ENCODE data around the gene DHRS7B.

Gene DHRS7B

GRCh38 chr17:21240369-21241055 lies 113.7 kb downstream of the DHRS7B start:
- DNase-seq (ENCODE audit: low read depth), result no peak
